Rectal smooth muscle tissue (tissue), 1 donor: ENCODE measurements around the gene SLC6A20.

Experiments
- H3K27ac ChIP-seq: one replicate; pipeline ENCODE4 v1.7.0; 2013; ENCODE audit warnings: low read depth, low read length, inconsistent platforms
- H3K27me3 ChIP-seq: one replicate; pipeline ENCODE4 v1.7.0; 2013; ENCODE audit warnings: low read length; ENCODE audit not compliant: control insufficient read depth, insufficient read depth
- H3K36me3 ChIP-seq: one replicate; pipeline ENCODE4 v1.7.0; 2013; ENCODE audit warnings: low read length; ENCODE audit not compliant: control insufficient read depth, insufficient read depth
- H3K4me1 ChIP-seq: one replicate; pipeline ENCODE4 v1.7.0; 2013; ENCODE audit warnings: low read length; ENCODE audit not compliant: control insufficient read depth, insufficient read depth
- H3K4me3 ChIP-seq: one replicate; pipeline ENCODE4 v1.7.0; 2013; ENCODE audit warnings: low read length
- H3K9ac ChIP-seq: one replicate; pipeline ENCODE4 v1.7.0; 2013; ENCODE audit warnings: low read length

Gene SLC6A20

GRCh38 chr3:45795882-45796765 lies at the start of gene SLC6A20:
Gene SLC6A20, minus strand, starts transcription at chr3:45796536. Its CDS starts 117 bp downstream, at chr3:45796419.
- H3K27ac ChIP-seq: no peak within 1 kb of the TSS
- H3K27me3 ChIP-seq: peaks cover 14% of the 10 kb centered on the region
- no peak within 1 kb of the TSS for H3K9ac ChIP-seq
- no peaks in the 10 kb centered on the region for H3K36me3 ChIP-seq
- no peaks in the 10 kb centered on the region for H3K4me1 ChIP-seq
- H3K4me3 ChIP-seq: peak within 1 kb of the TSS; percentile 55

GRCh38 chr3:45844616-45845015 lies 48.3 kb upstream of the SLC6A20 start:
- Histone ChIP-seq H3K9ac (no peak overlapping the region), H3K36me3 (no peaks in the 10 kb centered on the region), H3K4me3 (no peak overlapping the region), H3K27me3 (no peaks in the 10 kb centered on the region), H3K4me1 (peaks cover 5% of the 10 kb centered on the region), H3K27ac (no peak overlapping the region)

GRCh38 chr3:45842851-45843625 lies 46.7 kb upstream of the SLC6A20 start:
- Histone ChIP-seq H3K4me3 (no peak overlapping the region), H3K4me1 (peaks cover 5% of the 10 kb centered on the region), H3K9ac (no peak overlapping the region), H3K36me3 (no peaks in the 10 kb centered on the region), H3K27me3 (no peaks in the 10 kb centered on the region), H3K27ac (no peak overlapping the region)

- Histone ChIP-seq H3K4me3 (peak within 1 kb of the TSS; percentile 99), H3K36me3 (no peaks in the 10 kb centered on the region), H3K4me1 (peaks cover 5% of the 10 kb centered on the region), H3K27ac (peak within 1 kb of the TSS; percentile 51), H3K9ac (peak within 1 kb of the TSS; percentile 68), H3K27me3 (no peaks in the 10 kb centered on the region)
Measured at GRCh38 chr3:45841757-45842491, 45.6 kb upstream of the SLC6A20 start, which contains the start of gene LZTFL1. Gene LZTFL1, minus strand, starts transcription at chr3:45842119. Its CDS starts 128 bp downstream, at chr3:45841991.

- Histone ChIP-seq H3K27ac (peak overlapping the region; percentile 51), H3K4me1 (peaks cover 5% of the 10 kb centered on the region), H3K27me3 (no peaks in the 10 kb centered on the region), H3K9ac (peak overlapping the region; percentile 68), H3K4me3 (peak overlapping the region; percentile 99), H3K36me3 (peaks cover 4% of the 10 kb centered on the region)
Measured at GRCh38 chr3:45841420-45841756, 45.1 kb upstream of the SLC6A20 start.

- H3K4me3 ChIP-seq: no peak overlapping the region
- H3K9ac ChIP-seq: no peak overlapping the region
- peaks cover 5% of the 10 kb centered on the region for H3K4me1 ChIP-seq
- H3K27ac ChIP-seq: no peak overlapping the region
- no peaks in the 10 kb centered on the region for H3K27me3 ChIP-seq
- peaks cover 8% of the 10 kb centered on the region for H3K36me3 ChIP-seq
Measured at GRCh38 chr3:45838466-45838865, 42.1 kb upstream of the SLC6A20 start.

GRCh38 chr3:45832699-45833098 lies 36.4 kb upstream of the SLC6A20 start:
- no peaks in the 10 kb centered on the region for H3K27me3 ChIP-seq
- no peaks in the 10 kb centered on the region for H3K4me1 ChIP-seq
- H3K4me3 ChIP-seq: no peak overlapping the region
- peaks cover 15% of the 10 kb centered on the region for H3K36me3 ChIP-seq
- no peak overlapping the region for H3K9ac ChIP-seq
- no peak overlapping the region for H3K27ac ChIP-seq

- Histone ChIP-seq H3K4me1 (no peaks in the 10 kb centered on the region), H3K4me3 (no peak overlapping the region), H3K36me3 (peaks cover 11% of the 10 kb centered on the region), H3K9ac (no peak overlapping the region), H3K27ac (no peak overlapping the region), H3K27me3 (no peaks in the 10 kb centered on the region)
Measured at GRCh38 chr3:45830121-45830520, 33.8 kb upstream of the SLC6A20 start.

- no peak overlapping the region for H3K27ac ChIP-seq
Measured at GRCh38 chr3:45826908-45827307, 30.6 kb upstream of the SLC6A20 start.

GRCh38 chr3:45826321-45826720 lies 30.0 kb upstream of the SLC6A20 start:
- peaks cover 7% of the 10 kb centered on the region for H3K36me3 ChIP-seq
- H3K27ac ChIP-seq: no peak overlapping the region
- no peaks in the 10 kb centered on the region for H3K27me3 ChIP-seq
- no peak overlapping the region for H3K9ac ChIP-seq
- no peak overlapping the region for H3K4me3 ChIP-seq
- H3K4me1 ChIP-seq: no peaks in the 10 kb centered on the region

More at GRCh38 chr3:45826908-45827307, 30.6 kb upstream of the SLC6A20 start:
- Histone ChIP-seq H3K36me3 (peaks cover 7% of the 10 kb centered on the region), H3K27me3 (no peaks in the 10 kb centered on the region), H3K9ac (no peak overlapping the region), H3K4me1 (no peaks in the 10 kb centered on the region), H3K4me3 (no peak overlapping the region)

GRCh38 chr3:45821127-45821526 lies 24.8 kb upstream of the SLC6A20 start:
- no peak overlapping the region for H3K4me3 ChIP-seq
- H3K9ac ChIP-seq: no peak overlapping the region
- H3K4me1 ChIP-seq: peaks cover 4% of the 10 kb centered on the region
- no peak overlapping the region for H3K27ac ChIP-seq
- no peaks in the 10 kb centered on the region for H3K27me3 ChIP-seq
- no peaks in the 10 kb centered on the region for H3K36me3 ChIP-seq

GRCh38 chr3:45819543-45819942 lies 23.2 kb upstream of the SLC6A20 start:
- Histone ChIP-seq H3K4me3 (no peak overlapping the region), H3K36me3 (no peaks in the 10 kb centered on the region), H3K4me1 (peaks cover 4% of the 10 kb centered on the region), H3K9ac (no peak overlapping the region), H3K27me3 (no peaks in the 10 kb centered on the region), H3K27ac (no peak overlapping the region)
